H9 (cell line): ENCODE data around the gene NOX1. TPM values are rescaled to one million over a fixed set of nuclear protein-coding genes. Genes with fewer than 3 reads are reported as not detected.
"Not testable (repeated sequence)": the region's sequence is repeated elsewhere in the genome, so short reads cannot be mapped to it uniquely, and the experiment has no call there.

ENCODE experiments used
- DNase-seq: peaks from one replicate; pipeline ENCODE4 v3.0.0-alpha.2; 2017
- H2AFZ ChIP-seq: one replicate; pipeline ENCODE4 v1.6.1; 2013; ENCODE audit warnings: mild to moderate bottlenecking, low read length, control low read depth, moderate library complexity
- H2AK5ac ChIP-seq: 2 replicates; pipeline ENCODE4 v1.6.1; 2013; ENCODE audit warnings: low read length, control low read depth, mixed read lengths; ENCODE audit not compliant: insufficient read length
- H2BK120ac ChIP-seq: one replicate; pipeline ENCODE4 v1.6.1; 2013; ENCODE audit warnings: low read depth, mild to moderate bottlenecking, low read length, control low read depth, inconsistent platforms; ENCODE audit not compliant: poor library complexity, severe bottlenecking
- H2BK12ac ChIP-seq: 2 replicates; pipeline ENCODE4 v1.6.1; 2013; ENCODE audit warnings: low read length, control low read depth, mixed read lengths, low read depth; ENCODE audit not compliant: insufficient read length
- H2BK15ac ChIP-seq: 2 replicates; pipeline ENCODE4 v1.6.1; 2013; ENCODE audit warnings: low read depth, low read length, control low read depth
- H2BK20ac ChIP-seq: one replicate; pipeline ENCODE4 v1.6.1; 2013; ENCODE audit warnings: low read depth, mild to moderate bottlenecking, low read length, control low read depth, inconsistent platforms; ENCODE audit not compliant: poor library complexity, severe bottlenecking
- H2BK5ac ChIP-seq: 2 replicates; pipeline ENCODE4 v1.6.1; 2013; ENCODE audit warnings: low read length, control low read depth, mixed read lengths; ENCODE audit not compliant: insufficient read length
- H3K14ac ChIP-seq: 2 replicates; pipeline ENCODE4 v1.6.1; 2013; ENCODE audit warnings: low read length, control low read depth; ENCODE audit not compliant: insufficient read depth
- H3K18ac ChIP-seq: 2 replicates; pipeline ENCODE4 v1.6.1; 2013; ENCODE audit warnings: low read depth, mild to moderate bottlenecking, mixed read lengths, low read length, control low read depth; ENCODE audit not compliant: insufficient read length
- H3K23ac ChIP-seq: 2 replicates; pipeline ENCODE4 v1.6.1; 2013; ENCODE audit warnings: low read length, control low read depth, mixed read lengths, low read depth; ENCODE audit not compliant: insufficient read length
- H3K23me2 ChIP-seq: 2 replicates; pipeline ENCODE4 v1.6.1; 2013; ENCODE audit warnings: low read depth, mild to moderate bottlenecking, mixed read lengths, low read length, control low read depth; ENCODE audit not compliant: insufficient read length, poor library complexity, severe bottlenecking
- H3K27ac ChIP-seq: 2 replicates; pipeline ENCODE4 v1.5.1; 2013; ENCODE audit warnings: low read length, control low read depth, mixed read lengths, low read depth; ENCODE audit not compliant: insufficient read length
- H3K27me3 ChIP-seq: 2 replicates; pipeline ENCODE4 v1.6.1; 2013; ENCODE audit warnings: low read length, control low read depth, inconsistent platforms; ENCODE audit not compliant: insufficient read depth
- H3K4ac ChIP-seq: 2 replicates; pipeline ENCODE4 v1.6.1; 2013; ENCODE audit warnings: low read depth, mild to moderate bottlenecking, control low read depth, inconsistent platforms, low read length, moderate library complexity
- H3K4me1 ChIP-seq: 2 replicates; pipeline ENCODE4 v1.6.1; 2013; ENCODE audit warnings: low read length, control low read depth, inconsistent platforms; ENCODE audit not compliant: insufficient read depth
- H3K4me2 ChIP-seq: 2 replicates; pipeline ENCODE4 v1.6.1; 2013; ENCODE audit warnings: low read length, control low read depth, mixed read lengths; ENCODE audit not compliant: insufficient read length, insufficient read depth
- H3K56ac ChIP-seq: 2 replicates; pipeline ENCODE4 v1.6.1; 2013; ENCODE audit warnings: low read depth, mild to moderate bottlenecking, mixed read lengths, low read length, control low read depth; ENCODE audit not compliant: insufficient read length
- H3K79me1 ChIP-seq: 2 replicates; pipeline ENCODE4 v1.6.1; 2013; ENCODE audit warnings: low read depth, mild to moderate bottlenecking, moderate library complexity, low read length, control low read depth, inconsistent platforms; ENCODE audit not compliant: insufficient read depth, poor library complexity, severe bottlenecking
- H3K79me2 ChIP-seq: 2 replicates; pipeline ENCODE4 v1.6.1; 2013; ENCODE audit warnings: low read length, control low read depth, inconsistent platforms; ENCODE audit not compliant: insufficient read depth
- H3K9ac ChIP-seq: 2 replicates; pipeline ENCODE4 v1.6.1; 2013; ENCODE audit warnings: low read length, control low read depth, mixed read lengths; ENCODE audit not compliant: insufficient read length; ENCODE audit errors: extremely low read depth
- H3K9me3 ChIP-seq: one replicate; pipeline ENCODE4 v1.6.1; 2013; ENCODE audit warnings: low read depth, low read length, inconsistent platforms; ENCODE audit not compliant: control insufficient read depth
- H3T11ph ChIP-seq: one replicate; pipeline ENCODE4 v1.6.1; 2013; ENCODE audit warnings: mild to moderate bottlenecking, low read length, control low read depth, inconsistent platforms
- H4K20me1 ChIP-seq: one replicate; pipeline ENCODE4 v1.6.1; 2013; ENCODE audit not compliant: control insufficient read depth, insufficient read length, insufficient read depth
- H4K5ac ChIP-seq: 2 replicates; pipeline ENCODE4 v1.6.1; 2013; ENCODE audit warnings: low read depth, mild to moderate bottlenecking, mixed read lengths, low read length, control low read depth; ENCODE audit not compliant: insufficient read length
- H4K8ac ChIP-seq: replicated peaks from 2 replicates; pipeline ENCODE4 v1.6.1; 2013; ENCODE audit warnings: low read length, control low read depth, mixed read lengths, low read depth; ENCODE audit not compliant: insufficient read length
- H4K91ac ChIP-seq: 2 replicates; pipeline ENCODE4 v1.6.1; 2013; ENCODE audit warnings: low read depth, mild to moderate bottlenecking, moderate library complexity, mixed read lengths, low read length, control low read depth; ENCODE audit not compliant: insufficient read length
- H3K27ac Mint-ChIP-seq, 3 experiments: 2 replicates in 2 of 3; 3 replicates in 1 of 3; pipeline ENCODE4 v1.8.0; 2020 to 2021; ENCODE audit warnings: mixed read lengths in 3 of 3, mild to moderate bottlenecking in 1 of 3, moderate library complexity in 1 of 3
- H3K27me3 Mint-ChIP-seq: 2 replicates; pipeline ENCODE4 v1.8.0; 2021; ENCODE audit warnings: low read depth, mild to moderate bottlenecking, moderate library complexity, mixed read lengths
- H3K36me3 Mint-ChIP-seq, 3 experiments: 2 replicates in 2 of 3; 3 replicates in 1 of 3; pipeline ENCODE4 v1.8.0; 2020 to 2021; ENCODE audit warnings: low read depth in 3 of 3, mixed read lengths in 3 of 3; ENCODE audit not compliant: insufficient read depth in 1 of 3
- H3K4me1 Mint-ChIP-seq, 2 experiments: 2 replicates each; pipeline ENCODE4 v1.8.0; 2020; ENCODE audit warnings: mixed read lengths in 2 of 2
- H3K4me3 Mint-ChIP-seq, 2 experiments: 2 replicates in 1 of 2; 3 replicates in 1 of 2; pipeline ENCODE4 v1.8.0; 2020 to 2021; ENCODE audit warnings: mild to moderate bottlenecking in 2 of 2, mixed read lengths in 2 of 2, moderate library complexity in 1 of 2
- H3K9me3 Mint-ChIP-seq, 2 experiments: 2 replicates in 1 of 2; 3 replicates in 1 of 2; pipeline ENCODE4 v1.8.0; 2020; ENCODE audit warnings: mild to moderate bottlenecking in 2 of 2, mixed read lengths in 2 of 2, moderate library complexity in 1 of 2
- CTCF ChIP-seq: fragments of 200-600 bp; sonication (generic); conservative IDR thresholded peaks from 3 replicates; pipeline ENCODE4 v1.8.0; 2021; ENCODE audit warnings: antibody characterized with exemption, mild to moderate bottlenecking
- WGBS: extraction: QIAGEN DNeasy Blood & Tissue Kit; methylation state at CpG from one replicate; pipeline ENCODE4 v1.1.7; 2013; ENCODE audit warnings: missing lambda C conversion rate, low lambda C conversion rate, mixed read lengths; ENCODE audit not compliant: insufficient read length; ENCODE audit errors: extremely low coverage; 5-methylcytosine and 5-hydroxymethylcytosine counted together
- total RNA-seq: library from RNA; stranded (reverse); gene quantifications from 2 replicates; pipeline ENCODE4 v1.2.1, GENCODE V29; 2021

NOX1 gene
- total RNA-seq, 1 experiment from 2014 or later, result not detected

DNA sequence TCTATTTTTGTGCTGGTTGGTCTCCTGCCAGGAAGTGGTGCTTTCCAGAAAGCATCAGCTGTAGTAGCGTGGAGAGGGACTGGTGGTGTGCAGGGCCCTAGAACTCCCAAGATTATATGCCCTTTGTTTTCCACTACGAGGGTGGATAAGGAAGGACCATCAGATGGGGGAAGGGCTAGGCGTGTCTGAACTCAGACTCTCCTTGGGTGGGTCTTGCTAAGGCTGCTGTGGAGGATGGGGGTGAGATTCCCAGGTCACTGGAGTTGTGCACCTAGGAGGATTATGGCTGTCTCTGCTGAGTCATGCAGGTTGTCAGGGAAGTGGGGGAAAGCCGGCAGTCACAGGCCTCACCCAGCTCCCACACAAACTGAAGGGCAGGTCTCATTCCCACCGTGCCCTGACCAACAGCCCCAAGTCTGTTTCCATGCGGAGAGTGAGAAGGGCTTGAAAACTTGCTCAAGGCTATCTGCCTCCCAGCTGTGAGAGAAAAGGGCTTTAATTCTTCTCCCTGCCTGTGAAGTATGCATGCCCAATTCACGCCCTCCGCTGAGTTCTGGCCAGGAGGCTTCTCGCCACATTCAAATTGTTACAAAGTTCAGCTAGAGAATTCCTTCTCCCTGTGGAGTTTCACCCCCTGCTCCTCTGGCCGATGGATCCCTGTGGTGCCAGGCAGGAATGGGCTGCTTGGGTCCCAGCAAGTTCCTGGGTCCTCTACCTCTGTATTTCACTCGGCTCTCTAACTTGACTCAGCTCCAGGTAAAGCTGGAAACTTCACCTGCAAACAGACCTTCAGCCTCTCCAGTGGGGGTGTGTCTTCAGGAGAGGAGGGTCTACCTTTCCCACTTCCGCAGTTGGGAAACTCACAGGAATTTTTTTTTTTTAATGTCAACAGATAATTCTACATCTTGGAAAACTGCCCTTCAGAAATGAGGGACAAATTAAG is 61.7 kb downstream of the NOX1 start:
- no peaks in the 10 kb centered on the region for H3K4me1 ChIP-seq
- no peak overlapping the region for H4K91ac ChIP-seq
- H3K14ac ChIP-seq, result no peak overlapping the region
- TF ChIP-seq CTCF, result no peak
- no peaks in the 10 kb centered on the region for H3K79me2 ChIP-seq
- Mint-ChIP-seq H3K4me1 (peaks cover 13 to 15% of the 10 kb centered on the region in 2 experiments), H3K36me3 (peaks cover 4 to 7% (median 6%) of the 10 kb centered on the region in 3 experiments; a peak in 5 of 7 replicates), H3K27me3 (peaks cover 55% of the 10 kb centered on the region), H3K4me3 (peak overlapping the region; percentile 10 to 16; a peak in 4 of 5 replicates), H3K27ac (peak overlapping the region; percentile 28 to 76 (median 53); a peak in 4 of 7 replicates), H3K9me3 (peaks cover 68 to 84% of the 10 kb centered on the region in 2 experiments)
- no peak overlapping the region for H3K4ac ChIP-seq
- no peak overlapping the region for H4K8ac ChIP-seq
- H3K18ac ChIP-seq, result no peak overlapping the region
- H4K5ac ChIP-seq, result no peak overlapping the region
- peak; percentile 35 for DNase-seq
- H3K56ac ChIP-seq, result no peak overlapping the region
- no peak overlapping the region for H2BK5ac ChIP-seq
- no peaks in the 10 kb centered on the region; the same call in 1 of the 2 replicates for H3K27me3 ChIP-seq
- H3K79me1 ChIP-seq, result no peaks in the 10 kb centered on the region
- no peak overlapping the region for H2BK120ac ChIP-seq
- H3K23me2 ChIP-seq, result no peaks in the 10 kb centered on the region
- no peak overlapping the region for H2BK20ac ChIP-seq
- no peak overlapping the region for H2AFZ ChIP-seq
- no peak overlapping the region for H2BK12ac ChIP-seq
- H3K4me2 ChIP-seq, result no peak overlapping the region
- no peak overlapping the region for H3K27ac ChIP-seq
- no peak overlapping the region for H3K23ac ChIP-seq
- H2AK5ac ChIP-seq, result no peak overlapping the region
- no peaks in the 10 kb centered on the region for H4K20me1 ChIP-seq
- no CpG with 5 or more reads among the region's 12 CpGs for WGBS
- H3K9ac ChIP-seq, result no peak overlapping the region
- H2BK15ac ChIP-seq, result no peak overlapping the region
- peaks cover 22% of the 10 kb centered on the region for H3K9me3 ChIP-seq
- no peak overlapping the region for H3T11ph ChIP-seq

- H3K27ac Mint-ChIP-seq, H4K8ac ChIP-seq, H3K4me3 Mint-ChIP-seq, H3K23ac ChIP-seq, H3K79me1 ChIP-seq, H4K91ac ChIP-seq, H2AK5ac ChIP-seq, H4K20me1 ChIP-seq, H3K4ac ChIP-seq, H2AFZ ChIP-seq, H2BK15ac ChIP-seq, H2BK120ac ChIP-seq, H3K9me3 ChIP-seq, H3K18ac ChIP-seq, H3K79me2 ChIP-seq, H3K4me1 ChIP-seq, H4K5ac ChIP-seq, H3K27ac ChIP-seq, H2BK20ac ChIP-seq, DNase-seq, H2BK5ac ChIP-seq, H3K56ac ChIP-seq, H3K23me2 ChIP-seq, H3K9ac ChIP-seq, H3K27me3 ChIP-seq, H2BK12ac ChIP-seq, H3T11ph ChIP-seq, H3K14ac ChIP-seq, H3K36me3 Mint-ChIP-seq, H3K4me2 ChIP-seq: not testable (repeated sequence)
- H3K9me3 Mint-ChIP-seq, result peaks cover 73 to 82% of the 10 kb centered on the region in 2 experiments
- H3K27me3 Mint-ChIP-seq, result peaks cover 33% of the 10 kb centered on the region
- peaks cover 13 to 20% of the 10 kb centered on the region in 2 experiments for H3K4me1 Mint-ChIP-seq
- no CpG with 5 or more reads among the region's 7 CpGs for WGBS
Measured at GRCh38 chrX:100808265-100808664, 65.9 kb downstream of the NOX1 start.
